ENCODE measurements around the gene IRAK2.

Gene IRAK2

GRCh38 chr3:10188804-10189556 is 24.3 kb downstream of the IRAK2 start:
- DNase-seq (ENCODE audit: low read depth, low spot score), result no peak

DNA sequence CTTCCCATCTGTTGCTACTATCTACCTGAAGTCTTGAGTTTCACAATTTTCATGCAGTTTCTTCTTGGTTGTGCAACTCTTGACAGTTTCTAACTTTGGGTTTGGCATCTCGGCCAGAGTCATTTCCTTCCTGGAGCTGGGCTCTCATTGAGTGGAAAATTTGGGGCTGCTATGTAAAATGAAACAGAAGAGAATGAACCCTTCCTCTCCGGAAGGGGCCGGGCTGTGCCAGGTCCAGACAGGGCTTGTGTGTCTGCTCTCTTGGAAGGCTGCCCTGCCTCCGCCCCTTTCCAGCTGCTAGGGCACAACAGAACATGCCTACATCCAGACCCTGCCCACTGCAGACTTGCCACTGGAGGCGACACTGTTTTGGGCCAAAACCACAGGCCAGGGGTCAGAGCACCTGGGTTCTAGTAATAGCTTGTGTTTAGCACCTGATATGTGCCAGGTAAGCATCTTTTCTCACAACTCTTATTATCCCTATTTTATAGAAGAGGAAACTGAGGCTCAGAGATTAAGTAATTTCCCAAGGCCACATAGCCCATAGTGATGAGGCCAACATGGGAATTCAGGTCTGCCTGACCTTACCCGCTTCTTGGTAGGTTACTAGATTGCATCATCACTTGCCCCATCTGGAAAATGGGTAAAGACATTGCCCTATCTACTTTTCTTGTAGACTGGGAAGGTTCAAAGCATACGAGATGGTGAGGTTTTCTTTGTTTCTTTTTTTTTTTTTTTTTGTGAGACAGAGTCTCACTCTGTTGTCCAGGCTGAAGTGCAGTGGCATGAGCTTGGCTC is 25.0 kb downstream of the IRAK2 start:
- no peak for DNase-seq (ENCODE audit: low read depth, low spot score)

GRCh38 chr3:10192953-10193691 is 28.4 kb downstream of the IRAK2 start:
- peak; percentile 58 for DNase-seq (ENCODE audit: low read depth, low spot score)

DNA sequence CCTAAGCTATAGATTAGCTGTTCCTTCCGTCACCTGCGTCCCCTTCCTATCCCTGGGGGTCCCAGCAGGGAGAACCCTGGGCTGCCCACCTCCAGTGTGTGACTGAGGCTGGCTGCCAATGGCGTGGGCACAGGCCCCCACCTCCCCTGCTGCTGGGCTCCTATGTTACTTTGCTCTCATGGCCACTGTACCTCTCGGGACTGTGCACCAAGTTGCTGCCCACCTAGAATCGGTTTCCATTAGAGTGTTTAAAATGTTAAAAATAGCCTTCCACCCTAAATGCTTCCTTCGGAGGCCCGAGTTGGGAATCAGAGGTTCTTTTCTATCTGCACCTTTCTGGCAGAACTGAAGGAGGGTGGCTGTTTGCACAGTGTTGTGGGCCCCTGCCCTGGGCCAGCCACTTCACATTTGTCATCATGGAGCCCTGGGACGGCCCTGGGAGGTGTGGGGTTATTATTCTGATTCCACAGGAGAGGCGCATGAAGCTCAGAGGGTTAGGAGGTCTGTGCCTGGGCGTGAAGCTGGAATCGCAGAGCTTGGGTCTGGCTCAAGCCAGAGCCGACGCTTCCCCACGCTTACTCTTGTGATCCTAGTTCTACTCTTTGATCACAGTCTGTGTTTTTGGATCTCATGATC is 29.1 kb downstream of the IRAK2 start:
- no peak for DNase-seq (ENCODE audit: low read depth, low spot score)

DNA sequence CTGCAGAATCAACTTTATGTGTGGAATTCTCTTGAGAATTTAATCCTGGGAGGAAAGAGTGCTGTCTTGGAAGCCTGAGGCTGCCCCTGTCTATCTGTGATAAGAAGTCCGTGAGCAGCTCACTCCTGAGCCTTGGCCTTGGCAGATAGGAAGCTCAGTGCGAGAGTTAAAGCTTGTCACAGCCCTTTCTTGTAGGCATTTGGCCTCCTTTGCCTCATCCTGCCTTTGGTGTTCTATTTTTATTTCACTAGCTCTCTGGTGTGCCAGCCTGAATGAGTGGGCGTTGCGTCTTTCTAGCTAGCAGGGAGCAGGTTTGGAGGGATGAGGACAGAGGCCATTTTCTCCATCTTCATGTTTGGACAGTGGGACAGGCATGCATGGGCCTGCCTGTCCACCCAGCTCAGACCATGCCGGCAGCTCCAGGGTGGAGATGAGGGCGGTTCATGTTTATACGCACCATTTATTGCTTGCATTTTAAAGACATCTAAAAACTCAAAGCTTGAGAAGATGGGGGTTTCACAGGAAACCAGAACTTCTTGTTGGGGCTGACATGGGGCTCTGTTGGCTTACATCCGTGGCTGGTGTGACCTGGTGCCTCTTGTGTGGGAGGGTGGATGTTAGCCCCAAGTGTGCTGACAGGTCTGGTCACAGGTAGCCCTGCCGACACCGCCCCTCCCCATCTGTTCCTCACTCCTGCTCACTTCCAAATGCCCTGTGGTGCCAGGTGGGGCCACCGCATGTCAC is 29.8 kb downstream of the IRAK2 start:
- no peak for DNase-seq (ENCODE audit: low read depth, low spot score)

- no peak for DNase-seq (ENCODE audit: low read depth, low spot score)
Measured at GRCh38 chr3:10195366-10196089, 30.8 kb downstream of the IRAK2 start.

- no peak for DNase-seq (ENCODE audit: low read depth, low spot score)
Measured at GRCh38 chr3:10196389-10197052, 31.8 kb downstream of the IRAK2 start.

DNA sequence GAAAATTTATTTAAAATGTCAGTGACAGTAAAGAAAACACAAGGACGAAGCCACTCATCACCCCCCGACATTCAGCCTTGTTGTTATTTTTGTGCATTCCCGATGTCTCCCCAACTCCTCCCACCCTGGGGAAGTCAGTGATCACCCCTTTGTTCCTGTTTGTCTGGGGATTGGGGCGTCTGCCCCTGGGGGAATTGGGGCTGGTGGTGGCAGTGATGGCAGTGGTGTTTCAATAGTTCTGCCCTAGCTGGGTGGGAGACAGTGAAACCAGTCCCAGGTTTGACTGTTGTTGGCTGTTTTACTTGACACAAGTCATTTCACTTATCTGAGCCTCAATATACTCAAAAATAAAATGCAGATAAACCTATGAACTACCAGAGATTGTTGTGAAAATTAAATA is 33.5 kb downstream of the IRAK2 start:
- DNase-seq (ENCODE audit: low read depth, low spot score), result no peak

DNA sequence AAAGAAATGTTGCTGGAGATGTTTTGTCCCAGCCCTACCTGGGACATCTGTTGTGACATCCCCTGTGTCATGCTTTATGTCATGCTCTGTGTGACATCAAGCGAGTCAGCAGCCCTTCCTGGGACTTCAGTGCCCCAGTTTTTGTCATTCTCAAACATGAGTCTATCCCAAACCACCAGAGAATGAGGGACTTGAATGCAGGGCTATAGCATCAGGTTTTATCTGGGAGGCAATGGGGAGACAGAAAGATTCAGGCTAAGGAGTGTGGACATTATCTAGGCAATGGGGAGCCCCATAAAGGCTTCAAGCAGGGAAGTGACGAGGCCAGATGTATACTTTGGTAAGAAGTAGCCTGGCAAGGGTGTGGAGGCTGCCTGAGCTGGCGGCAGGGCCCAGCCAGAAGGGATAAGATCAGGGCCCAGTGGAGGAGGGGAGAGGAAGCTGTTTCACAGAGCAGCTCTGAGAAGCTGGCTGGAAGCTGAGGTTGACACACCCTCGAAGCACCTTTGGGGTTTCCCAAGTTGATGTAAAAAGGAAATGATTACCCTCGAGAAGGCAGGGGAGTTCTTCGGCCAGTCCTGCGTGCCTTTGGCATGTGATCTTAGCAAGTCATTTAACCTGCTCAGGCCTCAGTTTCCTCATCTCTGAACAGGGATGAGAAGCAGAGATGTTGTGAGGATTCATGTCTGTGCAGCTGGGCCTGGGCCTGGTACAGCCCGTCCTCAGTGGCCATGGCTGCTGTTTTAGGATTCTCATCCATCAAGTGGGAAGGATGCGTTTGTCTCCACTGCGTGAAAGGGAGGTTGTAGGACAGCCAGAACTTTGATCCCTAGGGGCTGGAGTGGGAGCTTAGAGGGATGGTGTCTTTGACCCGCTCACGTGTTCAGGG is 34.3 kb downstream of the IRAK2 start:
- DNase-seq (ENCODE audit: low read depth, low spot score), result no peak

DNA sequence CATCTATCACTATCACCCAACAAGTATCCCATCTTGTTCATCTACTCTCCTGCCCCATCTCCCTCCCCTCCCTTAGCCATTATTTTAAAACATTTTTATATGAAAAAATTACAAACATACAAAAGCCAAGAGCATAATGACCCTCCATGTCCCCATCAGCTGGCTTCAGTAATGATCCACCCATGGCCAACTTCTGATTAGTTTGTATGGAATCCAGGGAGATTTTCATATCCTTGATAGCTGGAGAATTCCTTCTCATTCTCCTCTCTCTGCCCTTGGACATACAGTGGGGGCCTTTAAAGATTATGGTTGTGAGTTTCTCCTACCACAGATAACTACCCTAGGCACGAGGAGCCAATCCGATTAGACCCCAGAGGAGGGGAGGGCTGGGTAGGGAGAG is 40.2 kb downstream of the IRAK2 start:
- DNase-seq (ENCODE audit: low read depth, low spot score), result no peak

- DNase-seq (ENCODE audit: low read depth, low spot score), result no peak
Measured at GRCh38 chr3:10205451-10206165, 40.9 kb downstream of the IRAK2 start.

DNA sequence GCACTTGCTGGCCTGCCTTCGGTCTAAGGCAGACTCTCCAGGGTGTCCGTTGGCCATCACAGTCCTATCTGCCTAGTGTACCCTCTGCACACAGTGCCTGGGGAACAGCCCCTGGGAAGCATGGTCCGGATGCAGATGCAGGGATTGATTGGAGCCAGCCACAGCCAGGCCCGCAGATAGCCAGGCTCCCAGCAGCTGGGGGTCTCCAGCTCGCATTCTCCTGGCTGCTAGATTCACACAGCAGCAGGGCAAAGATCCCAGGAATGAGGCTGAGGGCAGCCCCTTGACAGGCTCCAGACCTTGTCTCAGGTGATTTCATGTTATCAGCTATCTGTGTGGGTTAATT is 41.4 kb downstream of the IRAK2 start:
- DNase-seq (ENCODE audit: low read depth, low spot score), result peak; percentile 43

- DNase-seq (ENCODE audit: low read depth, low spot score), result no peak
Measured at GRCh38 chr3:10213156-10213792, 48.6 kb downstream of the IRAK2 start.

DNA sequence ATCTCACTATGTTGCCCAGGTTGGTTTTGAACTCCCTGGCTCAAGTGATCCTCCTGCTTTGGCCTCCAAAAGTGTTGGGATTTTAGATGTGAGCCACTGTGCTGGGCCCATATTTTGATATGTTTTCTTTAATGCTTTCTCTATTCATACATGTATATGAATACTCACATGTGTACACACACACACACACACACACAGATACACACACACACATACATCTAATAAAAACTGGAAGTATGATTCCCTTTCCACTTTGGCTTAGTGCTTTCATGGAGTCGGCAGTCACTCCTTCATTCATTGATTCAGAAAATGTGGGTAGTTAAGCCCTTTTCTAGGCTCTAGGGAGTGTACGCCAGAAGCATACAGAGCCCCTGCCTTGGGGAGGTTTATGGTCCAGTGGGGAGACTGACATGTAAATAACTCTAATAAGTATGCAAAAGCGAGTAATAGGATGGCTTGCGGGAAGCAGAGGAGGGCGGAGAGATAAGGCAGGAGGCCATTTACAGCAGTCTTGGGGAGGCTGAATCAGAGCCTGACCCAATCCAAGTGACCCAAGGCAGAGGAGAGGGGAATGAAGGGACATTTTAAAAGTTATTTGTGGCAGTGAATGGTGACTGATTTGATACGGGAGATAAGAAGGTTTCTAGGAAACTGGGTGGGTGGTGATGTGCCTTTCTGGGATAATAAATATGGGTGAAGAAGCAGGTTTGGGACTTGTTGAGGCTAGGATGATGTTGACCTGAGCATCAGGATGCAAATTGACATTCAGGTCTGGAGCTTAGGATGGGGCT is 51.1 kb downstream of the IRAK2 start:
- no peak for DNase-seq (ENCODE audit: low read depth, low spot score)

DNA sequence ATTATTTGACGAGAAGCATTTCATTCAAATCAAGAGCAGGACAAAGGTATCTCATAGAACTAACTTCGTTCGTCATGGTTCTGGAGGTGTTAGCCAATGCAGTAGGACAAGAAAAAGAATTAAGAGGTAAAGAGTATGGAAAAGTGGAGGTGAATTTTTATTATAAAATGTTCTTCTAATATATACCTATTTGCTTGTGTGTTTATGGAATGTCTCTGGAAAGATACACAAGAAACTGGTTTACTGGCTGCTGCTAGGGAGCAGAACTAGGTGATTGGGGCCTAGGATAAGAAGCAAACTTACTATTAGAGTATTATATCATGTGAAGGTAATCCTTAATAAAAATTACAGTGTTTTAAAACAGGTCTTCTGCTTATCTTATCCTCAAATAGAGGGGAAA is 52.6 kb downstream of the IRAK2 start:
- no peak for DNase-seq (ENCODE audit: low read depth, low spot score)

GRCh38 chr3:10219737-10220136 is 55.0 kb downstream of the IRAK2 start:
- DNase-seq (ENCODE audit: low read depth, low spot score), result no peak

All from ELF-1 (cell line).